Measurements from ENCODE around the gene SETD2. TPM values are rescaled to one million over a fixed set of nuclear protein-coding genes. Genes with fewer than 3 reads are reported as not detected.
A peak's percentile ranks its signal among the peaks of the same experiment; 100 is the strongest.

The SETD2 gene
- polyA plus RNA-seq, 1 of the 3 experiments (the other 2 are of a cell fraction) = 12.1 TPM

- H3K9me3 ChIP-seq = no peaks in the 10 kb centered on the region
- no peaks in the 10 kb centered on the region for H3K27me3 ChIP-seq (ENCODE audit: insufficient read depth)
- 40% methylated on average over 1 of the region's 1 CpG for WGBS (ENCODE audit: low lambda C conversion rate)
- no peak overlapping the region for H3K4me3 ChIP-seq (ENCODE audit: low read depth in 2 of 2, low read length in 1 of 2)
- no peak overlapping the region for H2AFZ ChIP-seq (ENCODE audit: low read depth)
- H3K79me2 ChIP-seq (ENCODE audit: insufficient read depth) = peaks cover 23% of the 10 kb centered on the region; the same call in 1 of the 2 replicates
- peak overlapping the region; percentile 45 for H3K4me2 ChIP-seq
- POLR2A ChIA-PET = no interaction called here
- H3K27ac ChIP-seq (ENCODE audit: low read depth in 2 of 2, low read length in 1 of 2) = peak overlapping the region in 1 of 2 experiments; percentile 60; a peak in 2 of 4 replicates
- H3K4me1 ChIP-seq (ENCODE audit: control insufficient read depth in 1 of 2, insufficient read depth in 2 of 2, low read depth in 1 of 2, low read length in 1 of 2) = peaks cover 0 to 15% of the 10 kb centered on the region in 2 experiments; a peak in 2 of 4 replicates
- H3K9ac ChIP-seq = no peak overlapping the region
- TF ChIP-seq POLR2AphosphoS5 (IDR thresholded peaks at IDR 0.05; ENCODE audit: low read depth, low read length) = no peak
- peak; percentile 11; the same call in 1 of the 2 replicates for TF ChIP-seq PBX3 (IDR thresholded peaks at IDR 0.05)
- no peak for TF ChIP-seq TEAD4 (IDR thresholded peaks at IDR 0.05; ENCODE audit: borderline replicate concordance, insufficient read depth)
- TF ChIP-seq REST (IDR thresholded peaks at IDR 0.05; ENCODE audit: low read depth, low read length) = no peak
- TF ChIP-seq ELF1 (IDR thresholded peaks at IDR 0.05) = no peak
- TF ChIP-seq NRF1 (IDR thresholded peaks at IDR 0.05; ENCODE audit: low read depth, low read length) = no peak
- no peak for TF ChIP-seq IRF3 (IDR thresholded peaks at IDR 0.05; ENCODE audit: low read depth, low read length)
- no peak for TF ChIP-seq ZBTB33 (IDR thresholded peaks at IDR 0.05; ENCODE audit: borderline replicate concordance, low read depth)
- 0 out of 2 replicates have a peak, but pooled peaks have one; percentile 17 for TF ChIP-seq FOSL2 (IDR thresholded peaks at IDR 0.05; ENCODE audit: borderline replicate concordance, low read depth)
- no peak for TF ChIP-seq TAF1 (IDR thresholded peaks at IDR 0.05; ENCODE audit: borderline replicate concordance, low read depth, low read length)
- no peak for TF ChIP-seq SMC3 (IDR thresholded peaks at IDR 0.05; ENCODE audit: low read depth, low read length)
- no peak for TF ChIP-seq MAX (IDR thresholded peaks at IDR 0.05; ENCODE audit: low read depth)
- no peak for TF ChIP-seq CHD2 (IDR thresholded peaks at IDR 0.05; ENCODE audit: low read length, partially characterized antibody)
- TF ChIP-seq MXI1 (IDR thresholded peaks at IDR 0.05; ENCODE audit: low read depth, low read length) = no peak
- TF ChIP-seq TCF12 (IDR thresholded peaks at IDR 0.05) = no peak
- 0 out of 2 replicates have a peak, but pooled peaks have one; percentile 6 for TF ChIP-seq JUND (IDR thresholded peaks at IDR 0.05)
- TF ChIP-seq NFIC (IDR thresholded peaks at IDR 0.05; ENCODE audit: borderline replicate concordance) = no peak
- TF ChIP-seq USF2 (IDR thresholded peaks at IDR 0.05; ENCODE audit: borderline replicate concordance, low read depth, low read length) = no peak
- CTCF ChIA-PET = no interaction called here
- H3F3A ChIP-seq (replicated peaks; ENCODE audit: insufficient read depth) = peaks cover 20% of the 10 kb centered on the region
- H4K20me1 ChIP-seq (ENCODE audit: insufficient read depth) = peaks cover 4% of the 10 kb centered on the region; the same call in 1 of the 2 replicates
- peaks cover 9 to 51% of the 10 kb centered on the region in 2 experiments for H3K36me3 ChIP-seq (replicated peaks in 1 of 2; ENCODE audit: control insufficient read depth in 1 of 2, insufficient read depth in 2 of 2, low read length in 1 of 2)
- no peak for DNase-seq
- no peaks in the 10 kb centered on the region for H3K9me2 ChIP-seq
Observed at GRCh38 chr3:47016934-47017435, 146.9 kb downstream of the SETD2 start.
